GM18951 (cell line): ENCODE measurements around the gene RASGRP1.
"Not testable (repeated sequence)": the region's sequence is repeated elsewhere in the genome, so short reads cannot be mapped to it uniquely, and the experiment has no call there.

Source experiments
- POLR2A ChIP-seq: IDR thresholded peaks from 4 replicates; pipeline ENCODE4 v1.6.1; 2011; ENCODE audit warnings: mild to moderate bottlenecking; ENCODE audit not compliant: insufficient read length, insufficient read depth; ENCODE audit errors: extremely low read depth
- in situ Hi-C: fragments of 300-500 bp; cut with MboI; formaldehyde crosslinking; loops from one replicate; pipeline ENCODE4 v1.12.0; 2022; ENCODE audit warnings: low sequenced_read_pairs, mixed read lengths, inconsistent platforms; ENCODE audit not compliant: unreplicated experiment

The RASGRP1 gene

GRCh38 chr15:38593524-38593923 lies 28.9 kb upstream of the RASGRP1 start:
- in situ Hi-C loops: no loop called here

GRCh38 chr15:38589502-38589901 lies 24.9 kb upstream of the RASGRP1 start:
- no peak for TF ChIP-seq POLR2A
- in situ Hi-C loops: no loop called here

More at GRCh38 chr15:38593524-38593923, 28.9 kb upstream of the RASGRP1 start:
- no peak for TF ChIP-seq POLR2A

DNA sequence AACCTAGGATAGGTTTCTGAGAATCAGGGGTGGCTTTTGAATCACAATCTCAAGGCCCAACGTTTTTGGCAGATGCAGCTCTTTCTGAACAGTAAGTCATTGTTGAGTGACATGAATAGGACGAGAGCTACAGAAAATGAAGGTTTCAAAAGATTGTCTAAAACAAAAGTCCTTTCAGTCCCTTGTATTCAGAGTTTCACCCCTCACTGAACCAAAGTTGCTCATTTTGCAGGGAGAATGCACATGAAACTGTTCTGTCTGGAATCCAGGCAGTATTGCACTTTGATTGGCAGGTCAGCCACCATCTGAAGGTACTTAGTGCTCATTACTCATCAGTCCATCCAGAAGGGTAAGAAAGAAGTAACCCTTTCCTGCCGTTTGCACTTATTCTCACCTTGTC lies 24.1 kb upstream of the RASGRP1 start:
- TF ChIP-seq POLR2A: no peak
- in situ Hi-C loops: no loop called here

GRCh38 chr15:38587214-38587613 lies 22.6 kb upstream of the RASGRP1 start:
- in situ Hi-C loops: no loop called here
- no peak for TF ChIP-seq POLR2A

DNA sequence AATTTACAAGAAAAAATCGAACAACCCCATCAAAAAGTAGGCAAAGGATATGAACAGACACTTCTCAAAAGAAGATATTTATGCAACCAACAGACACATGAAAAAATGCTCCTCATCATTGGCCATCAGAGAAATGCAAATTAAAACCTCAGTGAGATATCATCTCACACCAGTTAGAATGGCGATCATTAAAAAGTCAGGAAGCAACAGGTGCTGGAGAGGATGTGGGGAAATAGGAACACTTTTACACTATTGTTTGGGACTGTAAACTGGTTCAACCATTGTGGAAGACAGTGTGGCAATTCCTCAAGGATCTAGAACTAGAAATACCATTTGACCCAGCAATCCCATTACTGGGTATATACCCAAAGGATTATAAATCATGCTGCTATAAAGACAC lies 21.4 kb upstream of the RASGRP1 start:
- in situ Hi-C loops: not testable (repeated sequence)

GRCh38 chr15:38578626-38579025 lies 14.0 kb upstream of the RASGRP1 start:
- in situ Hi-C loops: no loop called here
- TF ChIP-seq POLR2A: no peak

DNA sequence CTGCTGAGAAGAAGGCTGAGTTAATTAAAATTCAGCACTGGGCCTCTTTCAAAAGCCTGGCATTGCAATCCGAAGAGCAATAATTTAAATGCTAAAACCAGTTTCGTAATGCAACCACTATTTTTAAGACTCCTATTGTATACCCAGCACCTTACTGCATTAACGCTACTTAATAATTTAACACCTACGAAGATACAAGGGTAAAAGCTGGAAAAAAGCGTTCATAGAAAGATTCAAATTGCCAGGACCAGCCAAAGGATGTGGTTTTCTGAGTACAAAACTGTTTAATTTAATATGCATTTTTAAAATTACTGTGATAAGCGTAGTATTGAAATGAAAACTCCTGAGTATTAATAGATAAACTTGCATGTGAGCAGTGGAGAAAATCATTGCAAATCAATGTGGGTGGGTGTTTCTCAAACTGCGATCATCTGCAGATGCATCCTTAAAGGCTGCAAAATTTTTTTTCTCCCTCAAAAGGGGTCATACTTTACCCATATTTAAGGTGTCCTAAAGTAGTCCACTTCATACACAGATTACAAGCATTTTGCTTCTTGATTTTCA lies 12.9 kb upstream of the RASGRP1 start:
- no peak for TF ChIP-seq POLR2A
- in situ Hi-C loops: no loop called here

DNA sequence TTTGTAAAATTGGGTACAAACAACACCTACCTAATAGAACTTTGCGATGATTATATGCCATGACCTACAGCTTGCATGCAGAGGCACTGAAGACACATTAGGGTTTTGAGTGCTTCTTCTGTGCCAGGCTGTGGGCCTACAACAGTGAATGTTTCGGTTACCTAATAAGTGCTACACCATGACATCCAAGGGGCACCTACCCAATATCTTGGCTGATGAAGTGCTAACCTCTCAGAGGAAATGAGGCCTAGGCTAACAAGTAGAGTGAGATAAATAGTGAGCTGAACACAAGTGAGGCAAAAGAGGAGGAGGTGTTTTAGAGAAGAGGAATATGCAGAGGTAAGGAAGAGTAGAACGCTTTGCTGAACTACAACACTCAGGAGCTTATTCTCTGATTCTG lies 12.2 kb upstream of the RASGRP1 start:
- TF ChIP-seq POLR2A: no peak
- in situ Hi-C loops: no loop called here

GRCh38 chr15:38576261-38576660 lies 11.6 kb upstream of the RASGRP1 start:
- in situ Hi-C loops: no loop called here

GRCh38 chr15:38565287-38565670 lies 665 bp upstream of the RASGRP1 start:
- in situ Hi-C loops: no loop called here
- TF ChIP-seq POLR2A: no peak

More at GRCh38 chr15:38576261-38576660, 11.6 kb upstream of the RASGRP1 start:
- no peak for TF ChIP-seq POLR2A

DNA sequence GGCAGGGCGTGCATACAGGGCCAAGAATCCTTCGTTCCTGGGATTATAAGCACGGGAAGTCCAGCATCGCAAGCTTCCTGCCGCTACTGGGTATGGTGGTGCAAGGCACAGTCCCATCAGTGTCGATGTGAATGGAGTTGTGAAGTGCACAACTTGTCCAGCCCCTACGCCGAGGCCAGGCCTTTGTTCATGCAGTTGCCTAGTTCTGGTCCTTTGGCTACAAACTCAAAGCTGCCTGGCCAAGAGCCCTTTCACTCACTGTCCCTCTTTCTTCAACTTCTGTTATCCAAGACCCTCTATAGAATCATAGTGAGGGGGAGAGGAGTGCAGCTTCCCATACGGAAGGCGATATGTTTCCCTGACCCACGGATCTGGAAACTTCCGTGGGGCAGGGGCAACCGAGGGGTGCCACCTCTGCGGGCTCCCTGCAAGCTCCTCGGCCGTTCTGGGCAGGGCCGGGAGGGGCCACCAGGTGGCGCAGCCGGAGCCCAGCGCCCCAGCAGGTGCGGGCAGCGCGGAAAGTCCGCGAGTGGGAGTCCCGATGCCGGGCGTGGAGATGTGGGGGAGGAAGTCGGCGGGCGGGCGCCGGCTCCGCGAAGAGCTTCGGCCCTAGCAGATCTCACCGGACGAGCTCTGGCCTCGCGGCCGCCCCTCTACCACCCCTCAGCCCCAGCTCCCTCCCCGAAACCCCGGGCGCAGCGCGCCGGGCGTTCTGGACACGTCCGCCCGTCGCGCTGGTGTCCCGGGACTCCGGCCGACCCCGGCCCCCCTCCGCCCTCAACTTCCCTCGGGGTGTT lies 693 bp downstream of the RASGRP1 start:
- in situ Hi-C loops: no loop called here
- TF ChIP-seq POLR2A: no peak

GRCh38 chr15:38562278-38562677 lies 2.3 kb downstream of the RASGRP1 start:
- in situ Hi-C loops: no loop called here
- TF ChIP-seq POLR2A: no peak

- in situ Hi-C loops: no loop called here
- TF ChIP-seq POLR2A: no peak
These were observed 4.1 kb downstream of the RASGRP1 start for GRCh38 chr15:38560456-38560926.

GRCh38 chr15:38559636-38560307 lies 4.8 kb downstream of the RASGRP1 start:
- no peak for TF ChIP-seq POLR2A
- in situ Hi-C loops: no loop called here
